Bronchial epithelial cell (primary cell): Measurements from ENCODE around the gene KLK12. TPM values are rescaled to one million over a fixed set of nuclear protein-coding genes. Genes with fewer than 3 reads are reported as not detected.

Experiments used
- DNase-seq: peaks from one replicate; pipeline ENCODE4 v3.0.0-alpha.2; 2010; ENCODE audit warnings: low read depth
- FAIRE-seq: peaks from 2 replicates; lab custom pipeline; 2011; peaks lifted over from hg19 to GRCh38; lab: Jason Lieb, UNC
- H3K27me3 ChIP-seq: 2 replicates; pipeline ENCODE4 v1.5.1; 2011; ENCODE audit warnings: low read length; ENCODE audit not compliant: control insufficient read depth, insufficient read depth
- H3K36me3 ChIP-seq: 2 replicates; pipeline ENCODE4 v1.5.1; 2011; ENCODE audit warnings: low read length; ENCODE audit not compliant: control insufficient read depth, insufficient read depth
- H3K4me3 ChIP-seq: 2 replicates; pipeline ENCODE4 v1.5.1; 2011; ENCODE audit warnings: mild to moderate bottlenecking, low read depth, low read length, control low read depth
- total RNA-seq: library from RNA; depleted of rRNA; stranded (reverse); fragments of >200 nt; gene quantifications from 2 replicates; pipeline ENCODE4 v1.2.1, GENCODE V29; 2014
- TF ChIP-seq, protein P1 (sequence below): IDR thresholded peaks from 2 replicates; pipeline ENCODE4 v1.5.1; 2011; ENCODE audit warnings: mild to moderate bottlenecking, moderate library complexity, low read length, control low read depth, inconsistent platforms; ENCODE audit not compliant: insufficient read depth, severe bottlenecking

The KLK12 gene
- total RNA-seq, 1 donor from 2014 or later, result not detected

DNA sequence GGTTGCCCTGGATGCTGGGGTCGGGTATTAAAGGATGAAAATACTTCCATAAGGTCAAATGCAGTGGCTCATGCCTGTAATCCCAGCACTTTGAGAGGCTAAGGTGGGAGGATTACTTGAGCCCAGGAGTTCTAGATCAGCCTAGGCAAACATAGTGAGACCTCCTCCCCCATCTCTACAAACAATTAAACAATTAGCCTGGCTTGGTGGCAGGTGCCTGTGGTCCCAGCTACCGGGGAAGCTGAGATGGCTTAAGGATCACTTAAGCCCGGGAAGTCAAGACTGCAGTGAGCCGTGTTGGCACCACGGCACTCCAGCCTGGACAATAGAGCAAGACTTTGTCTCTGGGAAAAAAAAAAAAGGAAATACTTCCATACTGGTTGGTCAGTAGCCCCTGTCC, 9.9 kb downstream of the KLK12 start:
- TF ChIP-seq, protein P1, sequence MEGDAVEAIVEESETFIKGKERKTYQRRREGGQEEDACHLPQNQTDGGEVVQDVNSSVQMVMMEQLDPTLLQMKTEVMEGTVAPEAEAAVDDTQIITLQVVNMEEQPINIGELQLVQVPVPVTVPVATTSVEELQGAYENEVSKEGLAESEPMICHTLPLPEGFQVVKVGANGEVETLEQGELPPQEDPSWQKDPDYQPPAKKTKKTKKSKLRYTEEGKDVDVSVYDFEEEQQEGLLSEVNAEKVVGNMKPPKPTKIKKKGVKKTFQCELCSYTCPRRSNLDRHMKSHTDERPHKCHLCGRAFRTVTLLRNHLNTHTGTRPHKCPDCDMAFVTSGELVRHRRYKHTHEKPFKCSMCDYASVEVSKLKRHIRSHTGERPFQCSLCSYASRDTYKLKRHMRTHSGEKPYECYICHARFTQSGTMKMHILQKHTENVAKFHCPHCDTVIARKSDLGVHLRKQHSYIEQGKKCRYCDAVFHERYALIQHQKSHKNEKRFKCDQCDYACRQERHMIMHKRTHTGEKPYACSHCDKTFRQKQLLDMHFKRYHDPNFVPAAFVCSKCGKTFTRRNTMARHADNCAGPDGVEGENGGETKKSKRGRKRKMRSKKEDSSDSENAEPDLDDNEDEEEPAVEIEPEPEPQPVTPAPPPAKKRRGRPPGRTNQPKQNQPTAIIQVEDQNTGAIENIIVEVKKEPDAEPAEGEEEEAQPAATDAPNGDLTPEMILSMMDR, result no peak
- H3K36me3 ChIP-seq, result no peaks in the 10 kb centered on the region
- H3K27me3 ChIP-seq, result peaks cover 2% of the 10 kb centered on the region
- no peak for DNase-seq
- FAIRE-seq, result no peak
- H3K4me3 ChIP-seq, result no peak overlapping the region

DNA sequence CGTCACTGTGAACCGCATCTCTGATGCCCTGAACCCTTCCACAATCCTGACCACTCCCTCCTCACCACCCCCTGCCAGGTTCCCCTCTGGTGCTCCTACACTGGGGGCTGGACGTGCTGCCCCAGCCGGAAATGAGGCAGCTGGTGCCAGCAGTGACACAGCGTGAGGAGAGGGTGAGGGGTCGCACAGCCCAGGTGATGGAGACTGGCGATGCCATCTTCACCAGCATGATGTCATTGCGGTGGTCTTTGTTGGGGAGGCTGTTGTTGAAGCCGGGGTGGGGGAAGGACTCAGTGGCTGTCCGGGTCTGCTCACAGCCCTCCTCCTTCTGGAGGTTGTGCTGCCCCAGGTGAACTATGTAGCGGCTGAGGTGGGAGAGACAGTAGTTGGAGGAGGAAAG, 10.9 kb downstream of the KLK12 start:
- DNase-seq, result no peak
- H3K27me3 ChIP-seq, result peaks cover 4% of the 10 kb centered on the region
- no peak for FAIRE-seq
- no peaks in the 10 kb centered on the region for H3K36me3 ChIP-seq
- no peak overlapping the region for H3K4me3 ChIP-seq
- TF ChIP-seq, protein P1, result no peak

GRCh38 chr19:51022526-51022925, 12.3 kb downstream of the KLK12 start:
- DNase-seq (no peak), FAIRE-seq (no peak)
- Histone ChIP-seq H3K27me3 (peaks cover 4% of the 10 kb centered on the region), H3K4me3 (no peak overlapping the region), H3K36me3 (no peaks in the 10 kb centered on the region)
- TF ChIP-seq, protein P1, result no peak

GRCh38 chr19:51020988-51021651, 13.7 kb downstream of the KLK12 start:
- TF ChIP-seq, protein P1, result peak; percentile 71
- H3K36me3 ChIP-seq, result no peaks in the 10 kb centered on the region
- peak; percentile 63 for DNase-seq
- peaks cover 1% of the 10 kb centered on the region for H3K27me3 ChIP-seq
- peak; percentile 55 for FAIRE-seq
- no peak overlapping the region for H3K4me3 ChIP-seq

DNA sequence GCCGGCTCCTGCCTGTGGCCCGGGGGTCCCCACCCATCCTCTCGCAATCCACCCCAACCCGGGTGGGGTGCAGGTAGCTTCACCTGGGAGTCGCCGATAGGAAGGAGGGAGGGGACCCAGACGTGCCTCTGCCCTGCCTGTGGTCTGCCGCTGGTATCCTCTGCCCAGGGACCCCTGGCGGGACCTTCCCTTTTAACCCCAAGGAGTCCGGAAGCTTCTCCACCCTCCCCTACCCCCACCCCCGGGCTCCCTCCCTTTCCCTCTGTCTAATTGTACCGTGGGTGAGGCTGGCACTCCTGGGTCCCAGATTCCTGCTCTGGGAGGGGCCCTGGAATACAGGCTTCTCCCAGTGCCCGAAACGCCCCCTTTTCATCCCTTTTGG, 15.3 kb downstream of the KLK12 start, which contains the start of gene KLK10:
Gene KLK10 (minus strand): TSS at position 166 of the 382 bp plus-strand sequence. CDS start 579 bp downstream, outside the sequence.
- no peaks in the 10 kb centered on the region for H3K36me3 ChIP-seq
- no peak for DNase-seq
- peaks cover 1% of the 10 kb centered on the region for H3K27me3 ChIP-seq
- TF ChIP-seq, protein P1, result no peak
- FAIRE-seq, result no peak
- peak within 1 kb of the TSS; percentile 33 for H3K4me3 ChIP-seq
